H54 (cell line): ENCODE data around the gene EIF3F.

Source experiments
- DNase-seq: peaks from one replicate; pipeline ENCODE4 v3.0.0; 2011; ENCODE audit warnings: low spot score, mixed read lengths; ENCODE audit not compliant: insufficient read length
- FAIRE-seq: peaks from 3 replicates; lab custom pipeline; 2011; peaks lifted over from hg19 to GRCh38; lab: Jason Lieb, UNC
- POLR2A ChIP-seq: IDR thresholded peaks from 2 replicates; pipeline ENCODE4 v1.6.1; 2011; ENCODE audit warnings: low read depth, mild to moderate bottlenecking, low read length

Gene EIF3F

DNA sequence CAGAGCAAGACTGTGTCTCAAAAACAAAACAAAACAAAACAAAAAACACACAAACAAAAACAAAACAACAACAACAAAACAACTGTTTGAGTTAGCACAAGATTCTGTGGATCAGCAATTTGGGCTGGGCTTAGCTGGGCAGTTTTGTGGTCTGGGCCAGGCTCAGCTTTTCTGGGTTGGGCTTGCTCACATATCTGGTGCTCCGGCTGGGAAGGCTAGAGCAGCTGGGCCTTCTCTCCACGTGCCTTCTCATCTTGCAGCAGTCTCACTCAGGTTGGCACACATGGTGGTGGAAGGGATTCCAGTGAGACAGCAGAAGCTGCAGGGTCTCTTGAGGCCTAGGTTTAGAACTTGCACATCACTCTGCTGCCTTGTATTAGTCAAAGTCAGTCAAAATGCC, 35.7 kb downstream of the EIF3F start:
- no peak for TF ChIP-seq POLR2A
- DNase-seq (no peak), FAIRE-seq (no peak)

- DNase-seq (no peak), FAIRE-seq (no peak)
- no peak for TF ChIP-seq POLR2A
Measured at GRCh38 chr11:8023831-8024555, 36.9 kb downstream of the EIF3F start.

DNA sequence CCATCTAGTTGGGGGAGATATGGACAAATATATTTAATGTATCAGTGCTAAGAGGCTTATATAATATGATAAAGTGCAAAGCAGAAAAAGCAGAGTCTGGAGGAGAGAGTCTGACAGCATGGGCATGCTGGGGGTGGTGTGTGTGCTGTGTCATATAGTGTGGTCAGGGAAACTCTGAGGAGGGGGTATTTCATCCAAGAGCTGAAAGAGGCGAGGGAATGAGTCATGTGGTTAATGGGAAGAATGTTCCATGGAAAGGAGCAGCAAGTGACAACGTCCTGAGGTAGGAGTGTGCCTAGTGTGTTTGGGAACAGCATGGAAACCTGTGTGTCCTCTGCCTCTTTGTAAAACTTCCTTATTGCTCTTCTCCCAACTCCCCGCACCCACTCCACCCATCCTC, 38.0 kb downstream of the EIF3F start:
- FAIRE-seq (no peak), DNase-seq (no peak)
- TF ChIP-seq POLR2A: no peak

DNA sequence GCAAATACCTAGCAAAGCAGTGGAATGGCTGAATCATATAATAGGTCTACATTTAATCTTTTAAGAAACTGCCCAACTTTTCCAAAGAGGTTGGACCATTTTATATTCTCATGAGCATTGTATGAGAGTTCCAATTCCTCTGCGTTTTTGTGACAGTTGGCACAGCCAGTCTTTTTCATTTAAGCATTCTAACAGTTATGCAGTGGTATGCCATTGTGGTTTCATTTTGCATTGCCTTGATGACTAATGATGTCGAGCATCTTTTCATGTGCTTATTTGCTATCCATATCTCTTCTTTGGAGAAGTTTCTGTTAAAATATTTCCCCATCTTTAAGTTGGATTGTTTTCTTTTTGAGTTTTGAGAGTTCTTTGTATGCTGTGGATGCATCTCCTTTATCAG, 38.7 kb downstream of the EIF3F start:
- DNase-seq (peak; percentile 53), FAIRE-seq (peak; percentile 89)
- TF ChIP-seq POLR2A: no peak

DNA sequence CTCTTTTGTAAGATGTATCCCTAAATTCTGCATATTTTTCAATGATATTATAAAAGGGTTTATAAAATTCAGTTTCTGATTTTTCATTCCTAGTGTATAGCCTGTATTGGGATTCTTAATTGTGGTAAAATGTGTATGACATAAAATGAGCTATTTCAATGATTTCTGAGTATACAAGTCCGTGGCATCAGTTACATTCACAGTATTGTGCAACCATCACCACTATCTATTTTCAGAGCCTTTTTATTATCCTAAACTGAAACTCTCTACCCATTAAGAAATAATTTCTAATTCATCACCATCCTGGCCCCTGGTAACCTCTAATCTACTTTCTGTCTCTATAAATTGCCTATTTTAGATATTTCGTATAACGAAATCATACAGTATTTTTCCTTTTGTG, 39.8 kb downstream of the EIF3F start:
- no peak for TF ChIP-seq POLR2A
- FAIRE-seq (no peak), DNase-seq (no peak)

- DNase-seq: no peak
- TF ChIP-seq POLR2A: no peak
- no peak for FAIRE-seq
Measured at GRCh38 chr11:8028766-8029165, 41.6 kb downstream of the EIF3F start.

DNA sequence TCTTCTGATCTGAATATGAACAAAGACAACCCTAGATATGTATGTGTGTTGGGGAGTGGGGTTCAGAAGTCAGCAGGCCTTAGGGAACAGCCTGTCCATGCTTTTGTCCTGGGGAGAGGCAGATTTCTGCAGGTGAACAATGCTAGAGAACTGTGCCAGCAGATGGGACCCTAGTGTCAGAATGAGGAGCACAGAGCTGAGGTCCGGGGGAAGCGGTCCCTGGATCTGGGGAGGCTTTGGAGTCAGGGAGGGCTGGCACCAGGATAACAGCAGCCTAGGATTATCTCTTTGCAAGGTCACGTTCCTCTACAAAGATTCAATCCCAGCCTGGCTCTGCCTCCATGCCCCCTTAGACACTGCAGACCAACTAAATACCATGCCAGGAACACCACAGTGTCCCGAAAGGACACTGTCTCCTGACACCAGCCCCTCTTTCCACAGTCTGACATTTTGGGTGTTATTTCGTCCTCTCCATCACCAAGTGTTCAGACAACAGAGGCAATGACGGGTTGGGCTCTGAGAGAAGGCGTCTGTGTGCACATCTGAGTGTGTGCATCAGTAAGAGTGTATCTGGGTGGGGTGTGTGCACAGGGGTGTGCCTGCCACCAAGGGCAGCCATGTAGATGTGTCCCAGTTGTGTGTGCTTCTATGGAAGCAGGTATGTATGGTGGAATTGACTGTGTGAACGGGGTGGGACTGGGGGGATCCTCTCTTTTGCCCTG, 43.5 kb downstream of the EIF3F start:
- no peak for DNase-seq
- TF ChIP-seq POLR2A: no peak
- FAIRE-seq: no peak

- no peak for TF ChIP-seq POLR2A
- DNase-seq (no peak), FAIRE-seq (no peak)
Measured at GRCh38 chr11:8031248-8032115, 44.3 kb downstream of the EIF3F start.

GRCh38 chr11:8032122-8032521, 45.0 kb downstream of the EIF3F start:
- FAIRE-seq: no peak
- TF ChIP-seq POLR2A: no peak
- DNase-seq: no peak

- no peak for TF ChIP-seq POLR2A
- FAIRE-seq (no peak), DNase-seq (no peak)
Measured at GRCh38 chr11:8032576-8033304, 45.6 kb downstream of the EIF3F start.

DNA sequence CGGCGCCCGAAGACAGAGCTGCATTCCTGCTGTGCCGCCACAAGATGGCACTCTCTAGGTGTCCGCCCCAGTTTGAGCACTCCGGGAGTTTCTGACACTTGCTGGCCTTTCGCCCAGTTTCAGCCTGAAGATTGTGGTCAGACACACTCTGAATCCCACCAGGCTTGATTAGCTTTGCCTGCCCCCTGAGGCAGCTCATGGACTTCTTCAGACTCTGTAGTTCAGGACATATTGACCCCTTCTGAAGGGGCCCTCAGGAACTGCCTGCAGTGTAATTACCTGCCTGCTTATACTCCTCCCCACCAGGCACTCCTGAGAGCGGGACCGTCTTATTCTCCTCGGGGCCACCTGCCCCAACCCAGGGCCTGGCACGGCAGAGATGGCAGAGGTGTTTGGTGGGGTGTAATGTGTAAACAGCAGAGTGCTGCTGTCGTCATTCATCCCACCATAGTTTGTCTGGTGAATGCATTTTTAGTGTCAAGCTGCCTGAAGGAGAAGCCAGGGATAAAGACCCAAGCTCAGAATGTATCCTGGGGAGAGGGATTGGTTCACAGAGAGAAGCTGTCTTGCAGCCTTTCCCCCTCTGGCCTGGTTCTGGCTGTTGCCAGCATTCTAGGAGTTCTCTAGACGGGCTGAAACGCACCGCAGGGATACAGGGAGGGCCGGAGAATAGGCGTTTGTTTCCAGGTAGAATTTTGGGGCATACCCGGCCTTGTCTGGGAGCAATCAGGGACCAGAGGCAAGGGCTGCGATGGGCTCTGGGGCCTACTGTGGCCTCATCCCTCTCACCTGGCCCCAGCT, 46.4 kb downstream of the EIF3F start:
- peak; percentile 81 for DNase-seq
- no peak for FAIRE-seq
- no peak for TF ChIP-seq POLR2A

- FAIRE-seq (no peak), DNase-seq (no peak)
- no peak for TF ChIP-seq POLR2A
Measured at GRCh38 chr11:8034106-8034585, 47.0 kb downstream of the EIF3F start.
